Measurements from ENCODE around the gene UBR3.

Gene UBR3

DNA sequence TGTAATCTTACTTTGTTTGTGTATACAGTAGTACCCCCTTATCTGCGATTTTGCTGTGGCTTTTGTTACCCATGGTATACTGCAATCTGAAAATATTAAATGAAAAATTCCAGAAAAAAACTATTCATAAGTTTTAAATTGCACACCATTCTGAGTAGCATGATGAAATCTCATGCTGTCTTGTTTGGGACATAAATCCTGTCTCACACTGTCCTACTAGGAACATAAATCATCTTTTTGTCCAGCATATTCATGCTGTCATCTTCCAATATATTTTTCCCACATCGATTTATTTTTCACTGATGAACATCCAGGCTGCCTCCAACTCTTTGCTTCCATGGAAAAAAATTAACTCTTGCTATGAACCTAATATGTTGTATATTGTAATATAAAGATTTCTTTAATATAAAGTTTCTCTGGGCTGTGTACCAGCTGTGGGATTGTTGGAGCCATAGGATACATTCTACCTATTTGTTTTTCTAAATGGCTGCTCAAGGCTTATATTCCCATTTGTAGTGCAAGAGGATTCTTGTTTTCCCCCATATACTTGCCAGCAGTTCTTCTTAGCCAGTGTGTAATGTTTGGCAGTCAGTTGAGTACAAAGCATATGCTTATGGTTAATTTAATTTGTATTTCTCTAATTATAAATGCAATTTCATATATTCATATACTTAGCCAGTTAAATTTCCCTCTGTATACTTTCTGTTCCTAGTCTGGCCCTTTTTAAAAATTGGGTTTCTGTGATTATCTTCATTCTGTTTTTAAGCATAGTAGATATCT lies 236.4 kb downstream of the UBR3 start:
- DNase-seq = no peak

DNA sequence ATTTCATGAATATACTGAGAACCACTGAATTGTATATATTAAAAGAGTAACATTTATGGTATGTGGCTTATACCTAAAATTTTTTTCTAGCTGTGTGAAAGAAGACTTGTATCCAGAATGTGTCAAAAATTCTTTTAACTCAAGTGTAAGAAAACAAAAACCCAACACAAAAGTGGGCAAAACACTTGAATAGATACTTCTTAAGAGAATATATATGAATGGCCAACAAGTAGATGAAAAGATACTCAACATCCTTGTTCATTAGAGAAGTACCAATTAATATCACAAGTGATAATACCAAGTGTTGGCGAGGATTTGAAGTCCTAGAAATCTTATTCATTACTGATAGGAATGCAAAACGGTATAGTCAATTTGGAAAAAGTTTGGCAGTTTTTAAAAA lies 243.5 kb downstream of the UBR3 start:
- no peak for DNase-seq

- DNase-seq = no peak
Measured at GRCh38 chr2:170073288-170073687, 246.0 kb downstream of the UBR3 start.

DNA sequence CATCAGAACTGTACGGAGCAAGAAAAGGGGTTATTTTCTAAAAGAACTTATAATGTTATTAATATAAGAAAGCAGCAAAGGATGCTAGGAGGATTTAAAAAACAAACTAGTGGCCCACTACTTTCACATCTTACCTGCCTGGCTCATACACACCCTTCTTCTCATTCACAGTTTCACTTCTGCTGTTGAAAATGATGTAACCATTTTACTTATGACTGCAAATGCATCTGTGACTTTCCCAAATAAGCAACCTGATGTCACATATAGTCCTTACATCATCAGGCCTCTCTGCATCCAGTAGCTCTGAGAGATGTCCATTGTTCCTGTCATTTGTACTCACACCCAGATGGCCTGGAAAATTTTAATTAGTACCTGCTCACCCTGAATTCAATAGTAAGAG lies 248.9 kb downstream of the UBR3 start:
- no peak for DNase-seq

DNA sequence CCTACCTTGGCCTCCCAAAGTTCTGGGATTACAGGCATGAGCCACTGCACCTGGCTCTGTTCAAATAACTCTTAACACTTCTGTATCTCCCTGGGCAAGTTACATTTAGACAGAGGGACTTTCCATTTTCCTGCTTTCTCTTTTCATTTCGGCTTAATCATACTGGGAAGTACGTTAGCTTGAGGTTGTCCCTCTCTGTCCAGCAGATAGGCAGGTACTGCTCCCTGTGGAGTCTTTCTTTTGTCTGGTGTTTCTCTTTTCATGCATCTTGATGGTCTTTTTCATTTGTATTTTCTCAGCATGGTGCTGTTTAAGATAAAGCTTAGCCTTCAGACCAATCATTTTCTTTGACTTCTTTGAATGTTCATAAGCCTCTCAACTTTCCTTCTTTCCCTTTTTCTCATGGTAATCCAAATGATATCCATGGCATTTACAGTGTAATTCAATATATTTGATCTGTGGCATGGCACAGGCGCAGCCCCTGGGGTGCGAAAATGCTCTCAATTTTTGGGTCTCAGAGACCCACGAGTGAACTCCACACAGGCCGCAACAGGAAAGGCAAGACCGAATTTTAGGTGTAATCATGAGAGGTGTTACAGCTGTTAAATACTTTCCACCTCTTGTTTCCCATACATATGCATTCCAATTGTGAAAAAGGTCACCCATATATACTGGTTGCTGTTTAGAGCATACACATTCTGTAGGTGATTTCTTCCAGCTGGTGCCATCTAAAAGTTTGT lies 250.7 kb downstream of the UBR3 start:
- DNase-seq = no peak

DNA sequence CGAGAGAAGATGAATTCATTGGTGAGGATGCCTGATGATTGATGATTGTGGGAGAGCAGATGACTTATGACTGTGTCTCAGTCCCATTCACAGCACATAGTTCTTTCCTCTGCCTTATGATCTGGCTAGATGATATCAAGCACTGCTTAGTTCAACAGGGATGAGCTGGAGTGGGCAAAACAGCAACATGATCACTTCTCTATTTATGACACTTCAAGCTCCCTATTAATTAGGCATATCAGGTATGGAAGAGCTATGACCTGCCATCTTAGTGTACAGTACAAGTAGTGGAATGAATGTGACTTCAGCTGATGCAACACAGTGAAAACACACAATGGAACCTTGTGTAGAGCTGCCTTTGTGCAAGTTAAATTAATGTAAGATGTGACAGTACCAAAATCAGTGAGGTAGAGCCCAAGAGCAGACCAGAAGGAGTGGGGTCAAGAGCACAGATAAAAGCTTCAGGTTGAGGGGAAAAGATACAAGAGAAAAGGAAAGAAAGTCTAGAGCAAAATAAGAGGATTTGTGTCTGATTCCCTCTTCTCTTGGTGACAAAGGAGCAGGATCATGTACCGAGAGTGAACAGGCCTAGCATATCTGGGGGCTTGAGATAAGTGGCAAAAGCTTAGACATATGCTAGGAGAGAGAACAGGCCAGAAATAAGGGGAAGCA lies 257.7 kb downstream of the UBR3 start:
- no peak for DNase-seq

- DNase-seq = no peak
Measured at GRCh38 chr2:170086117-170086688, 258.9 kb downstream of the UBR3 start.

GRCh38 chr2:170086751-170087412 lies 259.6 kb downstream of the UBR3 start:
- DNase-seq = no peak

GRCh38 chr2:170087413-170087793 lies 260.1 kb downstream of the UBR3 start:
- no peak for DNase-seq

- DNase-seq = no peak
Measured at GRCh38 chr2:170088776-170089175, 261.5 kb downstream of the UBR3 start.

GRCh38 chr2:170090229-170090628 lies 263.0 kb downstream of the UBR3 start:
- DNase-seq = no peak

DNA sequence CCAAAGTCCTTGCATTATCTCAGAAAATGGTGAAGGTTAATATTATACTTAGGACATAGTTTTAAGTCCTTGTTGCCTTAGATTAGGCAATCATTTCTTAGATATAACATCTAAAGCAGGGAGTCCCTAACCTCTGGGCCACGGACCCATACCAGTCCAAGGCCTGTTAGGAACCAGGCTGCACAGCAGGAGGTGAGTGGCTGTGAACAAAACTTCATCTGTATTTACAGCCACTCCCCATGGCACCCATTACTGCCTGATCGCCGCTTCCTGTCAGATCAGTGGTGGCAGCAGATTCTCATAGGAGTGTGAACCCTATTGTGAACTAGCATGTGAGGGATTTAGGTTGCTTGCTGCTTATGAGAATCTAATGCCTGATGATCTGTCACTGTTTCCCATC lies 264.2 kb downstream of the UBR3 start:
- DNase-seq = no peak

- DNase-seq = no peak
Measured at GRCh38 chr2:170092436-170093060, 265.3 kb downstream of the UBR3 start.

DNA sequence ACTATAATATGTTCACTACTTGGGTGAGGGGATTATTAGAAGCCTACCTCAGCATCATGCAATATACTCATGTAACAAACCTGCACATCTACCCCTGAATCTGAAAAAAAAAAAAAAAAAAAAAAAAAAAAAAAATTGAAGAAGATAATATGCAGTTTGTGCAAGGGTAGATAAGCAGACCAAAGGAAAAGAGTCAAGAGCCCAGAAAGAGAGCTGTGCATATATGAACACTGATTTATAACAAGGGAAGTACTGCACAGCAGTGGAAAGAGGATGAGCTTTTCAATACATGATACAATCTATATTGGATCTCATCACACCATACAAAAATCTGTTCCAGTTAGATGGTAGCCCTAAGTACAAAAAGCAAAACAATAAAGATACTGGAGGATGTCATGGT lies 268.1 kb downstream of the UBR3 start:
- DNase-seq = no peak

- no peak for DNase-seq
Measured at GRCh38 chr2:170098626-170099312, 271.5 kb downstream of the UBR3 start.

DNA sequence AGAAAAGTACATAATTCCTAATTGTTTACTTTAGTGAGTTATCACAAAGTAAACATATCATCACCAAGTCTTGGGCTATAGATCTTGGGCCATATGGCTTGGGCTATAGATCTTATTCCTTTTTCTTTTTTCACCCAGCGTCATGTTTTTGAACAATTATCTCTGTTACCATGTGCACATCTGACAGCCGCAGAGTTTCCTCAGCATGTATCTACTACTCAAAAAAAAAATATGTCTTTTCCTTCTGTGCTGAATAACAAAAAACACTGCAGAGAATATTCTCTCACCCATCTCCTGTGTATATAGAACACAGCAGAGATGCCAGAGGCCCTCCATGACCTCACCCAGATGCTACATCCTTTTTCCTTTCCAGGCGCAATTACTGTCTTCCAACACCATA lies 274.5 kb downstream of the UBR3 start:
- no peak for DNase-seq

DNA sequence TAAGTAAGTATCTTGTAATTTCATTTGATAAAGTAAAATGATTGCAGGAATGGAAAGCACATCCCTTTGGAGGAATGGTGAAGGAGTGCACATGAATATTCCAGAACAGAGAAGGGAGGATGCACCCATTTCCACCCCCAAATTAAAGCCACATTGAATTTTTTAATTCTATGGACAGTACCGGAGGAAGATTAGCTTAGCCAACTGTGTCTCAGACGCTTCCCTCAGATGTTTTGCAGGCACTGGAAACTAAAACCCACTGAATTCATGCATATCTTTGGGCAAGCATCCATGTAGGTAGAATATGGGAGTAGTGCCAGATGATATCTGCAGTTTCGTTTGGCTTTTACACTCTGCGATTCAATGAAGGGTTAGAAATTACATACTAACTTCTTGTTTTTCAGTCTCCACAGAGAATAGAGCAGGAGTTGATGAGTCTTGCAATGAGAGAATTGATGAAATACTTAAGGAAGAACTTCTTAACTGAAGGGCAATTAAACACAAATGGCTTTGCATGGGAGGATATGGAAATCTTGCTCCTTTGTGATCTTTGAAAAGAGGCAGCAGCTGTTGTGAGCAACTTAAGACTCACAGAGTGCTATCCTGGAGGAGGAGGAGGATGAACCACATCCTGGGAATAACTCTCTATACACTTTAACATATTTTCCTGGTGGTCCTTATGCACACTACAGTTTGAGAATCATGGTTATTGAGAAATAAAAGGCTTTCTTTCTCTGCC lies 279.0 kb downstream of the UBR3 start:
- DNase-seq = no peak

DNA sequence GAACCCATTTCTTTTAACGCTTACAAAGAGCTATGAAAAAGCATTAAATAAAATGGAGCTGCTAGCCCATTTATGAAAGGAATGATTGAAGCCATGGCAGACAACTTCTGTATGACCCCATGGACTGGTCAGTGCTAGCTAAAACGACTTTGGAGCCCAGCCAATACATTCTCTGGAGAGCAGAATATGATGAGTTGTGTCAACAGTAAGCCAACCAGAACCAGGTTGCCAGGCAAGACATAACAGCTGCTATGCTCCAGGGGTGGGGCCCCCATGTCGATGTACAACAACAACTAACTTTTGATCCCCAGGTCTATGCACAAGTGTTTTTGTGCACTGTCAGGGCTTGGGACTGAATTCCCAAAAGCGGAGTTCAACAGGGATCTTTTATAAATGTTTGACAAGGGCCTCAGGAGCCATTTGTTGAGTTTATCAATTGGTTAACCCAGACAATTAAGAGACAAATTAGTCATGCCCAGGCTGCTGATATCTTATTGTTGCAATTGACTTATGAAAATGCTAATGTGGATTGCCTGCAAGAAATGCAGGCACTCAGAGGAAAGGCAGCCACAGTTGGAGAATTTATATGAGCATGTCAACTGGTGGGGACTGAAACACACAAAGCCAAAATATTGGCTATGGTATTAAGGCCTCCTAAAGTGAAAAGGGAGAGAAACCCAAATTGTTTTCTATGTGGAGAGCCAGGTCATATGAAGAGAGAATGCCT lies 286.1 kb downstream of the UBR3 start:
- no peak for DNase-seq

- no peak for DNase-seq
Measured at GRCh38 chr2:170115501-170116229, 288.4 kb downstream of the UBR3 start.

GRCh38 chr2:170118641-170119040 lies 291.4 kb downstream of the UBR3 start:
- no peak for DNase-seq
